Measurements from ENCODE around the gene DLG2. TPM values are rescaled to one million over a fixed set of nuclear protein-coding genes. Genes with fewer than 3 reads are reported as not detected.

The DLG2 gene
- total RNA-seq, 4 donors from 2014 or later = 2.9 to 30.2 (median 22.6) TPM

GRCh38 chr11:83680321-83680720 lies 1946.8 kb downstream of the DLG2 start:
- H3K36me3 ChIP-seq = no peaks in the 10 kb centered on the region
- H3K27ac ChIP-seq = no peak overlapping the region
- TF ChIP-seq CTCF (IDR thresholded peaks at IDR 0.05) = no peak
- TF ChIP-seq POLR2A (IDR thresholded peaks at IDR 0.05) = no peak
- H3K9me3 ChIP-seq = no peaks in the 10 kb centered on the region
- H3K4me3 ChIP-seq = no peak overlapping the region
- intact Hi-C loops (cut with DNase I; ENCODE audit: low total_unique reads) = no loop called here
- H3K4me1 ChIP-seq = no peaks in the 10 kb centered on the region
- DNase-seq = no peak
- H3K27me3 ChIP-seq = no peaks in the 10 kb centered on the region

DNA sequence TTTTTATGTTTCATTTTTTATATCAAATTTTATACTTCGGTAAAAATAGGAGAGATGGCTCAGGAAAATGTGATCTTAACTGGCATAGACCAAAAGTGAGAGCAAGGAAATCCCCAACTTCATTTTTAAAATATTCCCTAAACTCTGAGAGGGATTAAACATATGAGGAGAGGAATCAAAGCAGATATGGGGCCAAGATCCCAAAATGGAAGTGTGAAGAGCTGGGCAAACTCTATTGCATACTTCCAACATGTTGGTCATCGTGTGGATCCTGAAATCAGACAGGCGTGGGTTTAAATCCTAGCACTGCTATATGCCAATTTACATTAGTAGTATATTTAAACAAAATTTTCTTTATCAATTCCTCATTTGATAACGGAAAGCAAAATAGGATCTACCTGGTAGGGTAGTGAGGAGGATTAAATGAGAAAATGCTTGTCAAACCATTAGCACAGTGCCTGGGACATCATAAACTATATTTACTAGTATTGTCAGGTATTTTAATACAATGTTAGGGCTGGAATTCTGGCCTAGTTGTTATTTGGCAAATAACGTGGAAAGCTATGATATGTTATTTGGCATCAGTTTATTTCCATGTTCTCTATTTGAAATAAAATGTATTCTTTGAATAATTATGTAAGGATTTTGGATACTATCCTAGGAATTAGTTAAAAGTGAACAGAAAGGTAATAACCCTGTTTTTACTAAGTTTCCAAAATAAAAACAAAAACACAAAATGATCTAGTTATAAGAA lies 1948.1 kb downstream of the DLG2 start:
- H3K36me3 ChIP-seq = no peaks in the 10 kb centered on the region
- intact Hi-C loops (cut with DNase I; ENCODE audit: low total_unique reads) = no loop called here
- no peaks in the 10 kb centered on the region for H3K9me3 ChIP-seq
- H3K4me3 ChIP-seq = no peak overlapping the region
- no peak for DNase-seq
- H3K27me3 ChIP-seq = no peaks in the 10 kb centered on the region
- H3K27ac ChIP-seq = no peak overlapping the region
- no peak for TF ChIP-seq POLR2A (IDR thresholded peaks at IDR 0.05)
- TF ChIP-seq CTCF (IDR thresholded peaks at IDR 0.05) = no peak
- no peaks in the 10 kb centered on the region for H3K4me1 ChIP-seq

DNA sequence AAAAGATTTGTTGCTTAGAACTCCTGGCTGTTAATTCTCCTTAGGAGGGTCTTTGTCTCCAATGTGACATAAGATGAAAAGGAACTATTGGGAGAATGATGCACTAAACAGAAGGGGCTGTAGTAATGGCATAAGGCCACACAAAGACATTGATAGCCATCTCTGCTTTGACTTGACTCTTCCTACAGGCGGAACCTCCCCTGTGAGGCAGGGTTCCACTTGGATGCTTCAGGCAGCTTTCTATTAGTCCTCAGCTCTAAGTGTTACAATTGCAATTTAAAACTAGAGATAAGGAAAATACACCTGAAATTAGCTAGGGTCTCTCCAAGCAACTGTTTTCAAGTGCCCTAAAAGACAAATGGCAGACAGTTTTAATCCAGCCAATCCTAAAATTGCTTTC lies 1949.4 kb downstream of the DLG2 start:
- H3K36me3 ChIP-seq = no peaks in the 10 kb centered on the region
- H3K27ac ChIP-seq = no peak overlapping the region
- H3K27me3 ChIP-seq = no peaks in the 10 kb centered on the region
- no peak for TF ChIP-seq POLR2A (IDR thresholded peaks at IDR 0.05)
- TF ChIP-seq CTCF (IDR thresholded peaks at IDR 0.05) = no peak
- DNase-seq = no peak
- H3K9me3 ChIP-seq = no peaks in the 10 kb centered on the region
- intact Hi-C loops (cut with DNase I; ENCODE audit: low total_unique reads) = no loop called here
- no peaks in the 10 kb centered on the region for H3K4me1 ChIP-seq
- no peak overlapping the region for H3K4me3 ChIP-seq

DNA sequence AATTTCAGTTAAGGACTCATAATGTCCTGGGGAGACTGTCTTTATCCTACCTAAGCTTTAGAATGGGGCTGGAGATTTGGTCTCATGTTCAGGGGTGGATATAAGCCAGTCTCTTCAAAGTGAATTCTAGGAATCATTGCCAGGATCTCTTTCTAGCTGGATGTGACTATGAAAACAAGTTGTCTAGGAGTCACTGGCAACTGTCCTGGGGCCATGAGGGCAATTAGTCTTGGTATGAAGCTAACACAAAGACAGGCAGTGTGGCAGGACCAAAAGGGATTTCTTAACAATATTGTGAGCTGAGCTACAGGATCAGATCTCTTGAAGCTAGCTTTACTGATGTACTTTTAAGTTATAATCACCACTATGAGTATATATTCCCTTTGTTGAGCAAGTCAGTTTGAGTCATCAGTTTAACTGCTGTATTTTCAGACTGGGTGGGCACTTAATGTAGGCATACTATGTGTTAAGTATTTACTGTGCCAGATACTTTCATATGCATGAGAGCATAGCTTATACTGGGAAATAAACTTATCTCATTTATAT lies 1951.0 kb downstream of the DLG2 start:
- H3K9me3 ChIP-seq = no peaks in the 10 kb centered on the region
- intact Hi-C loops (cut with DNase I; ENCODE audit: low total_unique reads) = no loop called here
- no peak overlapping the region for H3K27ac ChIP-seq
- no peaks in the 10 kb centered on the region for H3K4me1 ChIP-seq
- no peaks in the 10 kb centered on the region for H3K27me3 ChIP-seq
- no peak overlapping the region for H3K4me3 ChIP-seq
- TF ChIP-seq CTCF (IDR thresholded peaks at IDR 0.05) (no peak), POLR2A (IDR thresholded peaks at IDR 0.05) (no peak)
- H3K36me3 ChIP-seq = no peaks in the 10 kb centered on the region
- no peak for DNase-seq

DNA sequence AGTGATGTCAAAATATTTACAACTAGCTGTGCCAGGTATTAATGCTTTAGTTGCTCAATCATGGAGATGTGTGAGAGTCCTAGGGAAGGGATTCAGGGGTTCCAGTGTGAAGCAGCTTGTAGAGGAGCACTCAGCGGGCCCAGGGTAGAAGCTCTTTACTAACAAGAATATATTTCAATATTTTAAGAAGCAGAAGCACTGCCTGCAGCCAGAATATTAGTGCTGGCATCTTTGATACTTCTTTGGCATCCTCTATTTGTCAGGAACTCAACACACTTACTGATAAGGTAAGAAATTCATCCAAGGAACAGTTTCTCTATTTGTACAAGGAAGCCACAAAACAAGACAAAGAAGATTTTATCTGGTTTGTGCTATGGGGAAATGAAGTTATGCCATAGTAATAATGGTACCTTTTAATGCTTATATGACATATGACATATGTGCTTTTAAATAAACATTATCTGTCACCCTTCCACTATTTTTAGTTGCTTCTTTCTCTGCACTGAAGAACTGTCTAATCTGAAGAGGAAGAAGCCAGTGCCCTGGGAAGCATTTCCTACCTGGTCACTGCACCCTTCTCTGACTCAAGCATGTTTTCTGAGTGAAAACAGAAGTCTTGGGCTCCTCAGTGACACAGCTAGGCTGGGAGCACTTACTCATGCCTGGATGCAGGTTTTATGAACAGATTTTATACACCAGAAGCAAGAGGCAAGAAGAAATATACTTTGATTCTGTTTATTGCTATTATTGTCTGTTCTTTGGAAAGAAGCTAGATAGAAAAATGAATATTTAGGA lies 1952.8 kb downstream of the DLG2 start:
- H3K4me1 ChIP-seq = no peaks in the 10 kb centered on the region
- no peaks in the 10 kb centered on the region for H3K36me3 ChIP-seq
- no peaks in the 10 kb centered on the region for H3K27me3 ChIP-seq
- no peak overlapping the region for H3K27ac ChIP-seq
- H3K4me3 ChIP-seq = no peak overlapping the region
- no peak for DNase-seq
- intact Hi-C loops (cut with DNase I; ENCODE audit: low total_unique reads) = no loop called here
- H3K9me3 ChIP-seq = no peaks in the 10 kb centered on the region
- TF ChIP-seq POLR2A (IDR thresholded peaks at IDR 0.05) = no peak
- no peak for TF ChIP-seq CTCF (IDR thresholded peaks at IDR 0.05)

Measured in uterus (tissue), 4 donors.